K562 (cell line): Measurements from ENCODE around the gene FAM171A1. TPM values are rescaled to one million over a fixed set of nuclear protein-coding genes. Genes with fewer than 3 reads are reported as not detected.
A peak's percentile ranks its signal among the peaks of the same experiment; 100 is the strongest.

Source experiments
- ARID1B ChIP-seq: fragments of 450-650 bp; IDR thresholded peaks from 2 replicates; pipeline ENCODE4 v1.6.1; 2016; ENCODE audit warnings: antibody characterized with exemption, mild to moderate bottlenecking, inconsistent platforms
- CTBP1 ChIP-seq: fragments of 450-650 bp; IDR thresholded peaks from 2 replicates; pipeline ENCODE4 v1.6.1; 2016; ENCODE audit warnings: borderline replicate concordance
- ELF1 ChIP-seq: fragments of 200-800 bp; sonication (Bioruptor generic); IDR thresholded peaks from 2 replicates; pipeline ENCODE4 v1.6.1; 2016; ENCODE audit warnings: missing genetic modification characterization, missing compliant biosample characterization
- EP400 ChIP-seq: fragments of 450-650 bp; IDR thresholded peaks from 2 replicates; pipeline ENCODE4 v1.6.1; 2017; ENCODE audit warnings: antibody characterized with exemption, mild to moderate bottlenecking, moderate library complexity
- ESRRA ChIP-seq: fragments of 450-650 bp; IDR thresholded peaks from 2 replicates; pipeline ENCODE4 v1.6.1; 2014; ENCODE audit warnings: low read depth, mild to moderate bottlenecking, moderate library complexity, borderline replicate concordance
- ETV1 ChIP-seq: fragments of 450-650 bp; conservative IDR thresholded peaks from 2 replicates; pipeline ENCODE4 v1.6.1; 2016; ENCODE audit warnings: missing genetic modification characterization, control low read depth, low read depth, missing compliant biosample characterization
- FOXM1 ChIP-seq, 2 experiments: fragments of 450-650 bp in 1 of 2; sonication (generic) in 1 of 2; formaldehyde crosslinking in 1 of 2; IDR thresholded peaks; 2 replicates each; pipeline versions ENCODE4 v1.6.1 to v1.9.0; 2017 to 2022; ENCODE audit warnings: low read depth in 2 of 2, mild to moderate bottlenecking in 2 of 2, missing genetic modification reagents in 1 of 2, moderate library complexity in 1 of 2
- GABPA ChIP-seq: fragments of 200-800 bp; sonication (Bioruptor generic); conservative IDR thresholded peaks from 2 replicates; pipeline ENCODE4 v1.6.1; 2016; ENCODE audit warnings: low read depth, missing genetic modification characterization, missing compliant biosample characterization
- JUND ChIP-seq, 2 experiments: IDR thresholded peaks; 2 replicates in 1 of 2; 3 replicates in 1 of 2; pipeline ENCODE4 v1.6.1; 2011; ENCODE audit warnings: borderline replicate concordance in 2 of 2, low read depth in 2 of 2, low read length in 2 of 2, improper control_type of control experiment in 1 of 2, missing biosample characterization in 1 of 2, missing genetic modification characterization in 1 of 2, missing genetic modification reagents in 1 of 2
- NCOA6 ChIP-seq: fragments of 450-650 bp; IDR thresholded peaks from 2 replicates; pipeline ENCODE4 v1.6.1; 2017; ENCODE audit warnings: mild to moderate bottlenecking
- TEAD2 ChIP-seq: fragments of 450-650 bp; IDR thresholded peaks from 2 replicates; pipeline ENCODE4 v1.6.1; 2016; ENCODE audit warnings: missing genetic modification characterization, control low read depth, missing compliant biosample characterization
- TRIM28 ChIP-seq: fragments of 450-650 bp; IDR thresholded peaks from 2 replicates; pipeline ENCODE4 v1.6.1; 2017
- U2AF2 ChIP-seq: fragments of 200-400 bp; formaldehyde crosslinking; optimal IDR thresholded peaks from 2 replicates; pipeline ENCODE3; 2017; ENCODE audit warnings: low read depth, mild to moderate bottlenecking, low read length
- ZC3H11A ChIP-seq: IDR thresholded peaks from 2 replicates; pipeline ENCODE4 v1.6.1; 2012; ENCODE audit warnings: low read depth, low read length, improper control_type of control experiment
- ZFX ChIP-seq: sonication (generic); formaldehyde crosslinking; IDR thresholded peaks from 2 replicates; pipeline ENCODE4 v1.8.0; 2022; ENCODE audit warnings: mild to moderate bottlenecking, missing genetic modification reagents, moderate library complexity
- ZNF311 ChIP-seq: fragments of 250-450 bp; sonication (Bioruptor Pico); IDR thresholded peaks from 2 replicates; pipeline ENCODE4 v1.4.0; 2020; ENCODE audit warnings: mild to moderate bottlenecking, moderate library complexity
- ZNF395 ChIP-seq: fragments of 200-800 bp; sonication (Bioruptor generic); IDR thresholded peaks from 2 replicates; pipeline ENCODE4 v1.6.1; 2017; ENCODE audit warnings: missing genetic modification characterization, missing compliant biosample characterization
- ZNF592 ChIP-seq: fragments of 450-650 bp; IDR thresholded peaks from 2 replicates; pipeline ENCODE4 v1.6.1; 2017; ENCODE audit warnings: antibody characterized with exemption, mild to moderate bottlenecking
- ZNF639 ChIP-seq, 2 experiments: fragments of 200-800 bp in 1 of 2; sonication (Bioruptor generic) in 1 of 2; sonication (generic) in 1 of 2; formaldehyde crosslinking in 1 of 2; IDR thresholded peaks in 1 of 2; conservative IDR thresholded peaks in 1 of 2; 2 replicates each; pipeline versions ENCODE4 v1.5.0 to v1.6.1; 2016 to 2020; ENCODE audit warnings: missing compliant biosample characterization in 1 of 2, missing genetic modification characterization in 1 of 2, missing genetic modification reagents in 1 of 2
- polyA plus RNA-seq, 8 experiments: library from polyadenylated mRNA; depleted of rRNA in 4 of 8; stranded (reverse) in 5 of 8; unstranded in 3 of 8; fragments of >200 nt; fragmentation: Nextera tagmentation in 2 of 8; fragmentation: Illumina TruSeq in 1 of 8; extraction: Ambion mirVana in 2 of 8; extraction: Trizol in 1 of 8; gene quantifications; 2 replicates each; pipeline versions ENCODE4 v1.2.1 to v1.2.3, GENCODE V29; 2011 to 2014; ENCODE audit warnings: inconsistent platforms in 1 of 8, missing spikeins in 1 of 8
- total RNA-seq, 7 experiments: library from RNA; depleted of rRNA in 6 of 7; stranded (reverse); fragments of >200 nt in 6 of 7; fragmentation: Illumina TruSeq in 2 of 7; extraction: Trizol in 2 of 7; gene quantifications; 2 replicates each; pipeline versions ENCODE4 v1.2.1 to v1.2.3, GENCODE V29; 2011 to 2021; ENCODE audit warnings: low replicate concordance in 1 of 7

FAM171A1 gene
- total and polyA plus RNA-seq, 9 of the 15 experiments (the other 6 are each of a cell fraction or from before 2014, with no cell fraction given), result 0.51 to 8.2 (median 4.8) TPM

- 0 out of 2 replicates have a peak, but pooled peaks have one; percentile 45 for TF ChIP-seq ZNF311 (CRISPR knock-in tag)
- TF ChIP-seq JUND (IDR thresholded peaks at IDR 0.05; ENCODE audit: borderline replicate concordance, low read depth, low read length), result no peak
- TF ChIP-seq JUND (tag; IDR thresholded peaks at IDR 0.05; ENCODE audit: borderline replicate concordance, low read depth, low read length), result peak; percentile 13; the same call in 1 of the 3 replicates
- TF ChIP-seq ZNF639 (CRISPR knock-in tag; conservative IDR thresholded peaks at IDR 0.05 in 1 of 2, IDR thresholded peaks at IDR 0.05 in 1 of 2), result peak in 1 of 2 experiments; percentile 53; a peak in 2 of 4 replicates
- peak; percentile 87 for TF ChIP-seq ESRRA
- TF ChIP-seq ZC3H11A, result no peak
- TF ChIP-seq FOXM1 (IDR thresholded peaks at IDR 0.05; ENCODE audit: low read depth), result no peak
- TF ChIP-seq FOXM1 (CRISPR knock-in tag; IDR thresholded peaks at IDR 0.05; ENCODE audit: low read depth), result no peak
- TF ChIP-seq ELF1 (tag), result peak; percentile 35; the same call in 1 of the 2 replicates
- TF ChIP-seq ZNF592, result peak; percentile 48; the same call in 1 of the 2 replicates
- TF ChIP-seq ARID1B, result peak; percentile 17; the same call in 1 of the 2 replicates
- TF ChIP-seq GABPA (tag), result peak; percentile 76
- 0 out of 2 replicates have a peak, but pooled peaks have one; percentile 15 for TF ChIP-seq EP400
- TF ChIP-seq ETV1, result peak; percentile 86
- TF ChIP-seq U2AF2, result no peak
- peak; percentile 3; the same call in 1 of the 2 replicates for TF ChIP-seq CTBP1
- no peak for TF ChIP-seq TRIM28
- no peak for TF ChIP-seq ZNF395
- no peak for TF ChIP-seq NCOA6
- TF ChIP-seq TEAD2 (tag), result no peak
- peak; percentile 8; the same call in 1 of the 2 replicates for TF ChIP-seq ZFX (CRISPR knock-in tag)
Measured at GRCh38 chr10:15169555-15170401, 201.3 kb downstream of the FAM171A1 start (continued).
